Measurements from ENCODE around the gene SULF2. TPM values are rescaled to one million over a fixed set of nuclear protein-coding genes. Genes with fewer than 3 reads are reported as not detected.

Gene SULF2
- total and polyA plus RNA-seq, 2 donors (not counting 1 experiment from before 2014, with no cell fraction given): 1.2 to 1.7 TPM

DNA sequence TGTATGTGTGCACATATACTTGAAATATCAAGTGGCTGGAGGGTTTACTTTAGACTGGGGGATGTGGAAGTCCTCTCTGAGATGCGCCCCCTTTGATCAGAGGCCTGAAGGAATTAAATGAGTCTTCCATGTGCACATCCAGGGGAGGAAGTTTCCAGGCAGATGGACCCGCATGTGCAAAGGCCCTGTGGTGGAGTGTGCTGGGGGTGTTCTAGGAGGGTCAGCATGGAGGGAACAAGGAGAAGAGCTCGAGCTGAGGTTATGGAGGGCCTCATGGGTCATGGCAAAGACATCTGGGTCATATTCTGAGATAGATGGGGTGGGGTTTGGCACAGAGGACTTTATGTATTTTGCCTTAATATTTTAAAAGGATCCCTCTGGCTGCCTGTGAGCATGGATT is 17.7 kb upstream of the SULF2 start:
- no peak for TF ChIP-seq CTCF (IDR thresholded peaks at IDR 0.05)
- TF ChIP-seq EZH2 (IDR thresholded peaks at IDR 0.05; ENCODE audit: borderline replicate concordance, insufficient read depth, low read depth, low read length, poor library complexity, severe bottlenecking): no peak
- no peak overlapping the region for H3K4me3 Mint-ChIP-seq
- CTCF ChIA-PET: no interaction called here
- ATAC-seq (ENCODE audit: low read depth) (no peak), DNase-seq (no peak)
- peaks cover 29% of the 10 kb centered on the region for H3K27me3 Mint-ChIP-seq
- no peak overlapping the region for H2AFZ ChIP-seq (ENCODE audit: insufficient read depth, low read depth, low read length, poor library complexity, severe bottlenecking)
- H3K79me2 ChIP-seq (ENCODE audit: control insufficient read depth, insufficient read depth, low read length): no peaks in the 10 kb centered on the region
- H3K9ac ChIP-seq (ENCODE audit: low read length): no peak overlapping the region
- H3K4me1 ChIP-seq (ENCODE audit: control insufficient read depth in 2 of 2, insufficient read depth in 2 of 2, low read length in 2 of 2): no peaks in the 10 kb centered on the region
- no peaks in the 10 kb centered on the region for H3K27me3 ChIP-seq (replicated peaks in 1 of 4; ENCODE audit: control extremely low read depth in 1 of 4, control insufficient read depth in 3 of 4, insufficient read depth in 4 of 4, low read length in 3 of 4)
- H3K27ac Mint-ChIP-seq: no peak overlapping the region
- no peaks in the 10 kb centered on the region for H4K20me1 ChIP-seq (ENCODE audit: control insufficient read depth, insufficient read depth, low read length, poor library complexity, severe bottlenecking)
- WGBS (ENCODE audit: insufficient coverage): 82% methylated on average over 3 of the region's 3 CpGs
- H3K4me1 Mint-ChIP-seq: no peaks in the 10 kb centered on the region
- no peak overlapping the region for H3K27ac ChIP-seq (ENCODE audit: low read length in 2 of 2)
- H3K9me3 ChIP-seq (ENCODE audit: control extremely low read depth in 1 of 3, control insufficient read depth in 2 of 3, insufficient read depth in 1 of 3, low read length in 2 of 3): no peaks in the 10 kb centered on the region
- POLR2A ChIA-PET: no interaction called here
- no peak overlapping the region for H3K4me2 ChIP-seq (replicated peaks; ENCODE audit: low read depth, low read length, poor library complexity, severe bottlenecking)
- no peaks in the 10 kb centered on the region for H3K36me3 ChIP-seq (replicated peaks in 1 of 2; ENCODE audit: control extremely low read depth in 1 of 2, control insufficient read depth in 1 of 2, extremely low read depth in 1 of 2, insufficient read depth in 2 of 2, low read length in 1 of 2)
- intact Hi-C loops (cut with micrococcal nuclease): no loop called here
- H3K9me3 Mint-ChIP-seq (ENCODE audit: insufficient read depth): no peaks in the 10 kb centered on the region
- H3K4me3 ChIP-seq (ENCODE audit: control extremely low read depth in 1 of 5, extremely low read depth in 1 of 5, insufficient read depth in 1 of 5, low read depth in 2 of 5, low read length in 4 of 5): no peak overlapping the region

DNA sequence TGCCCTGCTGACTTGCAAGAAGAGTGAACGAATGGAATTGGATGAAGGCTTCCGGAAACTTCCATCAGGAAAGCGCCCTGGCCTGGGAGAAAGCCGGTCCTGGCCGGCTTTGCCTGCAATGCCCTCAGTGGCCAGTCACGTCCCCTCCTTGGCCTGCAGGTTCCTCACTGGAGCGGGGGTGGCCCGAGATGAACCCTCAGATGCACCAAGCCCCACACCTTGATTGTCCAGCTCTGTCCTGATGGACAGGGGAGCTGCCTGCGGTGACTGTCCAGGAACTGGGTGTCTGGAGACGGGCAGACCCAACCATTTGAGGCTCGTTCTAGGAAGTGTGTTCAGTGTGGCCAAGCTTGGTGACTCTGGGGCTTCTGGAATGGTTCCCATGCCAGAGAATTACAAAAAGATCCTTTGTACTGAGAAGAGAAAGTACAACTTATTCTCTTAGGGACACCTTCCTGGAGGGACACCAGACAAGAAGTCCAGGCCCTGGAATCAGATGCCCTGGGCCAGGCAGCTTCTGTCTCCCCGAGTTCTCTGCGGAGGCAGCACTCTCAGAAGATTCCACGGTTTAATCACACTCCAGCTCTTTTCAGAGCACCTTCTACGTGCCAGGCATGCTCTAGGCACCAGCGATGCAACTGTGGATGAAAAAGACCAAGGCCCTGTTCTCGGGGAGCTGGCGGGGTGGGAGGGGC is 17.1 kb upstream of the SULF2 start:
- intact Hi-C loops (cut with micrococcal nuclease): no loop called here
- WGBS (ENCODE audit: insufficient coverage): 95% methylated on average over 15 of the region's 18 CpGs
- no peak overlapping the region for H3K27ac Mint-ChIP-seq
- no peaks in the 10 kb centered on the region for H3K4me1 Mint-ChIP-seq
- ChIA-PET CTCF (no interaction called here), POLR2A (no interaction called here)
- no peaks in the 10 kb centered on the region for H3K9me3 Mint-ChIP-seq (ENCODE audit: insufficient read depth)
- Histone ChIP-seq H4K20me1 (ENCODE audit: control insufficient read depth, insufficient read depth, low read length, poor library complexity, severe bottlenecking) (no peaks in the 10 kb centered on the region), H3K9ac (ENCODE audit: low read length) (no peak overlapping the region), H3K36me3 (replicated peaks in 1 of 2; ENCODE audit: control extremely low read depth in 1 of 2, control insufficient read depth in 1 of 2, extremely low read depth in 1 of 2, insufficient read depth in 2 of 2, low read length in 1 of 2) (no peaks in the 10 kb centered on the region), H3K4me2 (replicated peaks; ENCODE audit: low read depth, low read length, poor library complexity, severe bottlenecking) (no peak overlapping the region), H2AFZ (ENCODE audit: insufficient read depth, low read depth, low read length, poor library complexity, severe bottlenecking) (no peak overlapping the region), H3K9me3 (ENCODE audit: control extremely low read depth in 1 of 3, control insufficient read depth in 2 of 3, insufficient read depth in 1 of 3, low read length in 2 of 3) (no peaks in the 10 kb centered on the region), H3K79me2 (ENCODE audit: control insufficient read depth, insufficient read depth, low read length) (no peaks in the 10 kb centered on the region), H3K27me3 (replicated peaks in 1 of 4; ENCODE audit: control extremely low read depth in 1 of 4, control insufficient read depth in 3 of 4, insufficient read depth in 4 of 4, low read length in 3 of 4) (no peaks in the 10 kb centered on the region), H3K27ac (ENCODE audit: low read length in 2 of 2) (no peak overlapping the region), H3K4me3 (ENCODE audit: control extremely low read depth in 1 of 5, extremely low read depth in 1 of 5, insufficient read depth in 1 of 5, low read depth in 2 of 5, low read length in 4 of 5) (no peak overlapping the region), H3K4me1 (ENCODE audit: control insufficient read depth in 2 of 2, insufficient read depth in 2 of 2, low read length in 2 of 2) (no peaks in the 10 kb centered on the region)
- H3K27me3 Mint-ChIP-seq: peaks cover 29% of the 10 kb centered on the region
- TF ChIP-seq CTCF (IDR thresholded peaks at IDR 0.05) (no peak), EZH2 (IDR thresholded peaks at IDR 0.05; ENCODE audit: borderline replicate concordance, insufficient read depth, low read depth, low read length, poor library complexity, severe bottlenecking) (no peak)
- no peak for ATAC-seq (ENCODE audit: low read depth)
- no peak for DNase-seq
- no peak overlapping the region for H3K4me3 Mint-ChIP-seq
